Ovary (tissue), 3 donors: ENCODE results near the gene GABBR1.
A peak's percentile ranks its signal among the peaks of the same experiment; 100 is the strongest.

Experiments used
- POLR2A ChIP-seq: fragments of 450-650 bp; IDR thresholded peaks from one replicate; pipeline ENCODE4 v1.6.1; 2017; ENCODE audit warnings: antibody characterized with exemption, mild to moderate bottlenecking, moderate library complexity
- TF ChIP-seq, protein P1 (sequence below), 3 donors: fragments of 450-650 bp in 2 of 3; fragments of 200-600 bp in 1 of 3; IDR thresholded peaks; one replicate each; pipeline versions ENCODE4 v1.5.1 to v1.8.0; 2016 to 2022; ENCODE audit warnings: antibody characterized with exemption in 3 of 3, mild to moderate bottlenecking in 1 of 3
- donor health status: DM: no; HTN: no; CAD: no.

DNA sequence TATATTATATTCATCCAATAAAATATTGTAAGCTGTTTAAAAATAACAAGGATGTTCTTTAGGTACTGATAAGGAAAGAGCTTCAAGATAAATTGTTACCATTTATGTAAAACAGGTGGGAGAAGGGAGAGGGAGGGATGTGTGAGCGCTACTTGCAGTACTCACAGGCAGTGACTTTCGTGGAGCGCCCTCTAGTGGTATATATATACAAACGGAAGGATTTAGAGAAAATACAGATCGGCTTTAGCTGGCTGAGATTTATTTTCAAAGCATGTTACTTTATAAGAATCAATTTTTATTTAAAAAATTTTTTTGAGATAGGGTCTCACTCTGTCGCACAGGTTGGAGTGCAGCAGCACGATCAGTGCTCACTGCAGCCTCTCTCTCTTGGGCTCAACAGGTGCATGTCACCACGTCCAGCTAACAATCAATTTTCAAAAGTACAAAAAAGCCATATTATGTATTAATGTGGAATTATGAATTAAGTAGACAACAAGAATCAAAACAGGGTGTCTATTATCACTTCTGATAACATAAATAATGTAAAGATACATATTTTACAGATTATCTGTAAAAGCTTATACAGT is 20.6 kb upstream of the GABBR1 start:
- TF ChIP-seq, protein P1, sequence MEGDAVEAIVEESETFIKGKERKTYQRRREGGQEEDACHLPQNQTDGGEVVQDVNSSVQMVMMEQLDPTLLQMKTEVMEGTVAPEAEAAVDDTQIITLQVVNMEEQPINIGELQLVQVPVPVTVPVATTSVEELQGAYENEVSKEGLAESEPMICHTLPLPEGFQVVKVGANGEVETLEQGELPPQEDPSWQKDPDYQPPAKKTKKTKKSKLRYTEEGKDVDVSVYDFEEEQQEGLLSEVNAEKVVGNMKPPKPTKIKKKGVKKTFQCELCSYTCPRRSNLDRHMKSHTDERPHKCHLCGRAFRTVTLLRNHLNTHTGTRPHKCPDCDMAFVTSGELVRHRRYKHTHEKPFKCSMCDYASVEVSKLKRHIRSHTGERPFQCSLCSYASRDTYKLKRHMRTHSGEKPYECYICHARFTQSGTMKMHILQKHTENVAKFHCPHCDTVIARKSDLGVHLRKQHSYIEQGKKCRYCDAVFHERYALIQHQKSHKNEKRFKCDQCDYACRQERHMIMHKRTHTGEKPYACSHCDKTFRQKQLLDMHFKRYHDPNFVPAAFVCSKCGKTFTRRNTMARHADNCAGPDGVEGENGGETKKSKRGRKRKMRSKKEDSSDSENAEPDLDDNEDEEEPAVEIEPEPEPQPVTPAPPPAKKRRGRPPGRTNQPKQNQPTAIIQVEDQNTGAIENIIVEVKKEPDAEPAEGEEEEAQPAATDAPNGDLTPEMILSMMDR (IDR thresholded peaks at IDR 0.05) = peak in 2 of 3 donors; percentile 37 to 64
- no peak for TF ChIP-seq POLR2A
